DOHH2 (cell line): ENCODE results near the gene CHMP6.

Experiments used
- H3F3A ChIP-seq: fragments of 200-600 bp; sonication (generic), shearing (Covaris generic); 2 replicates; pipeline ENCODE4 v1.6.0; 2016; ENCODE audit warnings: antibody characterized with exemption, mild to moderate bottlenecking; ENCODE audit not compliant: control insufficient read depth, insufficient read depth
- H3K27ac ChIP-seq: fragments of 200-600 bp; sonication (generic); 2 replicates; pipeline ENCODE4 v1.5.1; 2014; ENCODE audit warnings: low read depth, mild to moderate bottlenecking, low read length, moderate library complexity
- H3K27me3 ChIP-seq: fragments of 200-600 bp; sonication (generic); 2 replicates; pipeline ENCODE4 v1.6.1; 2014; ENCODE audit warnings: mild to moderate bottlenecking, low read length, mixed read lengths; ENCODE audit not compliant: control insufficient read depth
- H3K36me3 ChIP-seq: fragments of 200-600 bp; sonication (generic); 2 replicates; pipeline ENCODE4 v1.6.1; 2014; ENCODE audit warnings: mild to moderate bottlenecking, low read length, moderate library complexity, mixed read lengths; ENCODE audit not compliant: control insufficient read depth
- H3K4me1 ChIP-seq: fragments of 200-600 bp; sonication (generic); 2 replicates; pipeline ENCODE4 v1.6.1; 2014; ENCODE audit warnings: mild to moderate bottlenecking, low read length, mixed read lengths; ENCODE audit not compliant: control insufficient read depth
- H3K4me2 ChIP-seq: fragments of 200-600 bp; sonication (generic); 2 replicates; pipeline ENCODE4 v1.6.0; 2014; ENCODE audit warnings: mild to moderate bottlenecking, low read length, moderate library complexity
- H3K4me3 ChIP-seq: fragments of 200-600 bp; sonication (generic); 2 replicates; pipeline ENCODE4 v1.5.1; 2014; ENCODE audit warnings: mild to moderate bottlenecking, low read length, mixed read lengths
- H3K79me2 ChIP-seq: fragments of 200-600 bp; sonication (generic); 2 replicates; pipeline ENCODE4 v1.6.1; 2014; ENCODE audit warnings: mild to moderate bottlenecking, low read length, mixed read lengths; ENCODE audit not compliant: control insufficient read depth
- H3K9me2 ChIP-seq: fragments of 200-600 bp; sonication (generic); replicated peaks from 2 replicates; pipeline ENCODE4 v1.6.1; 2014; ENCODE audit warnings: mild to moderate bottlenecking, low read length, mixed read lengths; ENCODE audit not compliant: control insufficient read depth
- H3K9me3 ChIP-seq: fragments of 200-600 bp; sonication (generic); 2 replicates; pipeline ENCODE4 v1.6.1; 2014; ENCODE audit warnings: antibody characterized with exemption, low read length, mixed read lengths; ENCODE audit not compliant: control insufficient read depth, insufficient read depth
- H4K20me1 ChIP-seq: fragments of 200-600 bp; sonication (generic); 2 replicates; pipeline ENCODE4 v1.6.0; 2014; ENCODE audit warnings: low read depth, mild to moderate bottlenecking, antibody characterized with exemption, low read length, moderate library complexity; ENCODE audit not compliant: control insufficient read depth, insufficient read depth
- EZH2phosphoT487 ChIP-seq: fragments of 200-600 bp; sonication (generic); IDR thresholded peaks from 2 replicates; pipeline ENCODE4 v1.6.1; 2017; ENCODE audit warnings: borderline replicate concordance, mild to moderate bottlenecking, antibody characterized with exemption, low read length, moderate library complexity, mixed read lengths
- TF ChIP-seq, protein P1 (sequence below): fragments of 200-600 bp; sonication (generic); IDR thresholded peaks from one replicate; pipeline ENCODE4 v1.5.1; 2014; ENCODE audit warnings: antibody characterized with exemption, mild to moderate bottlenecking, low read depth, low read length; ENCODE audit not compliant: poor library complexity, severe bottlenecking

Gene CHMP6

DNA sequence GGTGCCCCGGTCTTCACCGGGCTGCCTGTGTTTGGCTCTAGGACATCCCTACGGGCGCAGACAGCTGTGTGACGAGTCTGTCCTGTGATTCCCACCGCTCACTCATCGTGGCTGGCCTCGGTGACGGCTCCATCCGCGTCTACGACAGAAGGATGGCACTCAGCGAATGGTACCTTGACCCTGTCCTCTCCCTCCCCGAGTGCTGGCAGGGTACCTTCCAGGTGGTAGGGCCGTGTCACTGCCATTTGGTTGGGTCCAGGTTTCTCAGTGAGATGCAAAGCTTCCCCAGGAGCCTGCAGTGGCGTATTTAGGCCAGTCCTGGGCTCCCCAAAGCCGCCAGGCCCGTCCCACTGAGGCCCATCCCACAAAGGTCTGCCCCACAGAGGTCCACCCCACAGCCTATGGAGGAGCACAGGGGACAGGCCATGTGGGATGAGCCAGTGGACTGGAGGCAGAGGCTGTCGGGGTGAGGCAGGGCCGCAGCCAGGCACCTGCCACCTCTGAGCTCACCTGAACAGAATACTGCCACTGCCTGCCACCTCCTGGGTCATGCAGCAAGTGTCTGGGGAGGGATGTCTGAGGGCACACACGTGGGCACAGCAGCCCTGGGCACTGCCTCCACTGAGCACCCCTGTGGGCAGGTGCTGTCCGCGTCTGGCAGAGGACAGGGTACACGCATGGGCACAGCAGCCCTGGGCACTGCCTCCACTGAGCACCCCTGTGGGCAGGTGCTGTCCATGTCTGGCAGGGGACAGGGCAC lies 31.4 kb upstream of the CHMP6 start:
- Histone ChIP-seq H4K20me1 (no peaks in the 10 kb centered on the region), H3K4me1 (no peaks in the 10 kb centered on the region)

DNA sequence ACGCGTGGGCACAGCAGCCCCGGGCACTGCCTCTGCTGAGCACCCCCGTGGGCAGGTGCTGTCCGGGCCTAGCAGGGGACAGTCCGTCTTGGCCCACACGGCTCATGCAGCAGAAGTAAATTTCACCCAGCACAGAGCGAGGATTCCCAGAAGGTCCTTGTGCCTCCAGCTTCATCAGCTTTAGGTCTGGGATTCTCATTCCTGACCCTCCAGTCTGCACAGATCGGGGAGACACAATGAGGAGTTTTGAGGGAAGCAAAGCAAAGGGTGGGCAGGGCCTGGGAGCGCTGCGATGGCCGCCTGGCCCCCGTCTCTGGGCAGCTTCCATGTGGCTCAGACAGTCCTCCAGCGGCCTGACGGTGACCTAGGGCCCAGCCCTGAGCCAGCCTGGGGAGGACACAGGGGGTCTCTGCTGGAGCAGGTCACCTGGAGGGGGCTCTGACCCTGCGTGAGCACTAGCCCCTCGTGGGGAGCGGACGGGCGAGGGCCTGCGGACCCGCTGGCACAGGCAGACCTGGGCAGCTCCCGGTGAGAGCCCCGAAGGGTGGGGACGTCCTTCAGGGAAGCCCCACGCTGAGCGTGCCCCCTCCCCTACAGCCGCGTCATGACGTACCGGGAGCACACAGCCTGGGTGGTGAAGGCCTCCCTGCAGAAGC lies 30.7 kb upstream of the CHMP6 start:
- H4K20me1 ChIP-seq = no peaks in the 10 kb centered on the region
- no peaks in the 10 kb centered on the region for H3K79me2 ChIP-seq
- TF ChIP-seq, protein P1, sequence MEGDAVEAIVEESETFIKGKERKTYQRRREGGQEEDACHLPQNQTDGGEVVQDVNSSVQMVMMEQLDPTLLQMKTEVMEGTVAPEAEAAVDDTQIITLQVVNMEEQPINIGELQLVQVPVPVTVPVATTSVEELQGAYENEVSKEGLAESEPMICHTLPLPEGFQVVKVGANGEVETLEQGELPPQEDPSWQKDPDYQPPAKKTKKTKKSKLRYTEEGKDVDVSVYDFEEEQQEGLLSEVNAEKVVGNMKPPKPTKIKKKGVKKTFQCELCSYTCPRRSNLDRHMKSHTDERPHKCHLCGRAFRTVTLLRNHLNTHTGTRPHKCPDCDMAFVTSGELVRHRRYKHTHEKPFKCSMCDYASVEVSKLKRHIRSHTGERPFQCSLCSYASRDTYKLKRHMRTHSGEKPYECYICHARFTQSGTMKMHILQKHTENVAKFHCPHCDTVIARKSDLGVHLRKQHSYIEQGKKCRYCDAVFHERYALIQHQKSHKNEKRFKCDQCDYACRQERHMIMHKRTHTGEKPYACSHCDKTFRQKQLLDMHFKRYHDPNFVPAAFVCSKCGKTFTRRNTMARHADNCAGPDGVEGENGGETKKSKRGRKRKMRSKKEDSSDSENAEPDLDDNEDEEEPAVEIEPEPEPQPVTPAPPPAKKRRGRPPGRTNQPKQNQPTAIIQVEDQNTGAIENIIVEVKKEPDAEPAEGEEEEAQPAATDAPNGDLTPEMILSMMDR = no peak
- no peak for TF ChIP-seq EZH2phosphoT487

More for the DNA sequence above, 31.4 kb upstream of the CHMP6 start:
- TF ChIP-seq, protein P1 = no peak
- no peak for TF ChIP-seq EZH2phosphoT487
- Histone ChIP-seq H3K27ac (no peak overlapping the region), H3K9me3 (no peaks in the 10 kb centered on the region), H3K4me3 (no peak overlapping the region), H3K4me2 (no peak overlapping the region), H3K79me2 (no peaks in the 10 kb centered on the region), H3F3A (no peaks in the 10 kb centered on the region), H3K27me3 (no peaks in the 10 kb centered on the region), H3K9me2 (no peaks in the 10 kb centered on the region), H3K36me3 (no peaks in the 10 kb centered on the region)

DNA sequence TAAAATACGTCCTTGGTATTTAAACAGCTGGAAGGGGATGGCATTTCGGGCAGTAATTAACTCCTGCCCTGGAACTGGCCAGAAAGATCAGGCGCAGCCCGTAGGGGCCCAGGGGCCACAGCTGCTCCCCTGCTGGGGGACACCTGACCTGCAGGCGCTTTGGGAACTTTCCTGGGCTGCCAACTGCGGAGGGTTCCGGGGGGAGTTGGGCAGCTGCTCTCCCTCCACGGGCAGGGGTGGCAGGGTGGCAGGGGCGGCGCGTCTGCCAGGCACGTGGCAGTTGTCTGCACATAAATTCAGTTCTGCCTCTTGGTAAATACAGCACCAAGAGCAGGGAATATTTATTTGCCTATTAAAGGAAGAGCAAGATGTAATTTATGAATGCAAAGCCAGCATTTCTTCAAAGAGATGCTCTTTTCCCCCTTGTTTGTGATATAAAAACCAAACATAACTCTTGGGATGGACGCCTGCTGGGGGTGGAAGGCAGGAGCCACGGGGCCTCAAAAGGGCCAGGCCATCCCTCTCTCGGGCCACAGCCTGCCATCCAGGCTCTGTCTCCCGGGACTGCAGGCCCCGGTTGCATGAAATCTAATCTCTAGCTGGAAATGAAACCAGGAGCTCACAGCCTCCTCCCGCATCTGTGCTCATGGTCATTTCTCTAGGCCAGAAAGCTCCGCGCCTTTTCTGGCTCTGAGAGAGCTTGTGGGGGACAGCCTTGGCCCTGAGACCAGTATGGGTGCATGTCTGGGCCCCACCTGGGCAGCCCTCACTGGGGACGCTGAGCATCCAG lies 29.9 kb upstream of the CHMP6 start:
- H3K36me3 ChIP-seq = no peaks in the 10 kb centered on the region
- H3K9me2 ChIP-seq = no peaks in the 10 kb centered on the region
- no peak overlapping the region for H3K4me3 ChIP-seq
- no peaks in the 10 kb centered on the region for H4K20me1 ChIP-seq
- H3K79me2 ChIP-seq = no peaks in the 10 kb centered on the region
- H3K27ac ChIP-seq = no peak overlapping the region
- H3K4me2 ChIP-seq = no peak overlapping the region
- H3F3A ChIP-seq = no peaks in the 10 kb centered on the region
- H3K9me3 ChIP-seq = no peaks in the 10 kb centered on the region
- no peaks in the 10 kb centered on the region for H3K27me3 ChIP-seq
- TF ChIP-seq, protein P1 = no peak
- TF ChIP-seq EZH2phosphoT487 = no peak
- H3K4me1 ChIP-seq = no peaks in the 10 kb centered on the region

More for the DNA sequence above, 30.7 kb upstream of the CHMP6 start:
- no peak overlapping the region for H3K27ac ChIP-seq
- no peaks in the 10 kb centered on the region for H3K9me3 ChIP-seq
- H3F3A ChIP-seq = no peaks in the 10 kb centered on the region
- H3K4me3 ChIP-seq = no peak overlapping the region
- H3K4me1 ChIP-seq = no peaks in the 10 kb centered on the region
- no peaks in the 10 kb centered on the region for H3K36me3 ChIP-seq
- no peaks in the 10 kb centered on the region for H3K27me3 ChIP-seq
- no peaks in the 10 kb centered on the region for H3K9me2 ChIP-seq
- no peak overlapping the region for H3K4me2 ChIP-seq
